ENCODE measurements around the gene CNMD. TPM values are rescaled to one million over a fixed set of nuclear protein-coding genes. Genes with fewer than 3 reads are reported as not detected.

CNMD gene
- total RNA-seq, 1 experiment from 2014 or later = not detected

DNA sequence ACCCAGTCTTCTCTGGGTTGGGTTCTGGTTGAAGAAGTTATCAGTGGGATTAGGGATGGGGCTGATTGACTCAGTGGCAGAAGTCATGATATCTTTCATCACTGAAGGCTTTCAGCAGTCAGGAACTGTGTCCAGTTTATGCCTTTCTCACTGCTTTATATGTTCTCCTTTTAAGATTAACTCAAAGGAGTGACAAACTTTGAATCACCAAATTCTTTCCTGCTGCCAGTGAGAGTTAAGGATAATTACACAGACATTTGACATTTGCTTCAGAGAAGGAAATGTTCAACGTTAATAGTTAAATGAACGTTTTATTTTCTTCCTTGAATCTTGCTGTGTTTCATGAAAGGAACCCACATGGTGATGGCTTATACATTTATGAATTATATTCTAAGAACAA lies 41.0 kb upstream of the CNMD start:
- Mint-ChIP-seq H3K36me3 (ENCODE audit: insufficient read depth, unreplicated experiment) (no peaks in the 10 kb centered on the region), H3K27me3 (ENCODE audit: insufficient read depth, unreplicated experiment) (peaks cover 23% of the 10 kb centered on the region), H3K9me3 (ENCODE audit: unreplicated experiment) (no peaks in the 10 kb centered on the region), H3K4me1 (ENCODE audit: insufficient read depth, unreplicated experiment) (no peaks in the 10 kb centered on the region), H3K4me3 (ENCODE audit: unreplicated experiment) (no peak overlapping the region), H3K27ac (ENCODE audit: low read depth, unreplicated experiment) (no peak overlapping the region)
- TF ChIP-seq, protein P1, sequence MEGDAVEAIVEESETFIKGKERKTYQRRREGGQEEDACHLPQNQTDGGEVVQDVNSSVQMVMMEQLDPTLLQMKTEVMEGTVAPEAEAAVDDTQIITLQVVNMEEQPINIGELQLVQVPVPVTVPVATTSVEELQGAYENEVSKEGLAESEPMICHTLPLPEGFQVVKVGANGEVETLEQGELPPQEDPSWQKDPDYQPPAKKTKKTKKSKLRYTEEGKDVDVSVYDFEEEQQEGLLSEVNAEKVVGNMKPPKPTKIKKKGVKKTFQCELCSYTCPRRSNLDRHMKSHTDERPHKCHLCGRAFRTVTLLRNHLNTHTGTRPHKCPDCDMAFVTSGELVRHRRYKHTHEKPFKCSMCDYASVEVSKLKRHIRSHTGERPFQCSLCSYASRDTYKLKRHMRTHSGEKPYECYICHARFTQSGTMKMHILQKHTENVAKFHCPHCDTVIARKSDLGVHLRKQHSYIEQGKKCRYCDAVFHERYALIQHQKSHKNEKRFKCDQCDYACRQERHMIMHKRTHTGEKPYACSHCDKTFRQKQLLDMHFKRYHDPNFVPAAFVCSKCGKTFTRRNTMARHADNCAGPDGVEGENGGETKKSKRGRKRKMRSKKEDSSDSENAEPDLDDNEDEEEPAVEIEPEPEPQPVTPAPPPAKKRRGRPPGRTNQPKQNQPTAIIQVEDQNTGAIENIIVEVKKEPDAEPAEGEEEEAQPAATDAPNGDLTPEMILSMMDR (IDR thresholded peaks at IDR 0.05; ENCODE audit: unreplicated experiment) = no peak
- intact Hi-C loops (cut with micrococcal nuclease) = no loop called here
- CTCF ChIA-PET = no interaction called here
- POLR2A ChIA-PET = no interaction called here
- no TSS peak for BruUV-seq (replicated peaks)
- DNase-seq (ENCODE audit: unreplicated experiment) = no peak

DNA sequence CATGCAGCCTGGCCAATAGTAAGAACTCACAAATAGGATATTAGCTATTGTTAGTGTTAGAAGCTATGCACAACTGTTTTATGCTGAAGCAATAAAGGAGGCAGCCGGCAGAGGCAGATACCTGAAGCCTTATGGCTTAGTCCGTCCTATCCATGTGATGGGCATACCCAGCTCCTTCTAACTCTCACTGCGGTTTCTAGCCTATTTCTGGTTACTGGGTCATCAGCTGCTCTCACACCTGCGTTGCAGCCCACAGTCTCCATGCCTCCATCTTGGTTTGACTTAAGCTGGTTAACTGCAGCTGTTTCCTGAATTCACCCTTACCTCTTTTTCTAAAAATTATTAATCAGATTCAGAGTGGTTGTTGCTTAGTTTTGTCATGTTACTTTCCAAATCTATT lies 40.5 kb upstream of the CNMD start:
- POLR2A ChIA-PET = interaction anchor here (0.9 kb wide), 1 partner anchor 16 kb away, joined by 3 read pairs; no protein-coding TSS in a partner anchor
- Mint-ChIP-seq H3K27me3 (ENCODE audit: insufficient read depth, unreplicated experiment) (peaks cover 23% of the 10 kb centered on the region), H3K9me3 (ENCODE audit: unreplicated experiment) (no peaks in the 10 kb centered on the region), H3K27ac (ENCODE audit: low read depth, unreplicated experiment) (no peak overlapping the region), H3K4me3 (ENCODE audit: unreplicated experiment) (no peak overlapping the region), H3K36me3 (ENCODE audit: insufficient read depth, unreplicated experiment) (no peaks in the 10 kb centered on the region), H3K4me1 (ENCODE audit: insufficient read depth, unreplicated experiment) (no peaks in the 10 kb centered on the region)
- no TSS peak for BruUV-seq (replicated peaks)
- TF ChIP-seq, protein P1 (IDR thresholded peaks at IDR 0.05; ENCODE audit: unreplicated experiment) = no peak
- intact Hi-C loops (cut with micrococcal nuclease) = no loop called here
- CTCF ChIA-PET = no interaction called here
- DNase-seq (ENCODE audit: unreplicated experiment) = no peak

DNA sequence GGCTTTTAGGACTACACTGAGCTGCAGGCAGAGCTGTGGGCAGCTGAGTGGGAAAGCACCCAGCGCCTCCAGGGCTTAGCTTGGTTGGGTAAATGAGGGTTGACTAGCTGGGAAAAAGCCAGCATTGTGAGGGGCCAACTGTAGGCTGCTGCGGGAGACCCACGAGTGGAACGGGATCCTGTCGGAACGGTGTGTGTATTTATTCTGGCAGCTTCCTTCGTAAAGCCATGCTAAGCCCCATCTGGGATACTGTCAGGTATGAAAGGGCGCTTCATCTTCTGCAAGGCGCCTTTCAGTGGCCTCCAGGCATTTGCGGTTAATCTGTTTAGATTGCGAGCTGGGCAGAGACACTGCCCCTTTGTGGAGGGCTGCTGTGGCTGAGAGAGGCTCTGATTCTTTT lies 39.5 kb upstream of the CNMD start:
- DNase-seq (ENCODE audit: unreplicated experiment) = peak; percentile 6
- intact Hi-C loops (cut with micrococcal nuclease) = no loop called here
- H3K4me3 Mint-ChIP-seq (ENCODE audit: unreplicated experiment) = no peak overlapping the region
- POLR2A ChIA-PET = interaction anchor here (0.9 to 1.1 kb wide), 2 partner anchors 15 to 21 kb away, joined by 3 read pairs; no protein-coding TSS in a partner anchor
- H3K27ac Mint-ChIP-seq (ENCODE audit: low read depth, unreplicated experiment) = no peak overlapping the region
- CTCF ChIA-PET = interaction anchor here (0.5 to 1.1 kb wide), 3 partner anchors 24 to 465 kb away, joined by 3 read pairs; no protein-coding TSS in a partner anchor
- no peaks in the 10 kb centered on the region for H3K36me3 Mint-ChIP-seq (ENCODE audit: insufficient read depth, unreplicated experiment)
- no peaks in the 10 kb centered on the region for H3K4me1 Mint-ChIP-seq (ENCODE audit: insufficient read depth, unreplicated experiment)
- H3K9me3 Mint-ChIP-seq (ENCODE audit: unreplicated experiment) = no peaks in the 10 kb centered on the region
- BruUV-seq (replicated peaks) = no TSS peak
- TF ChIP-seq, protein P1 (IDR thresholded peaks at IDR 0.05; ENCODE audit: unreplicated experiment) = no peak
- H3K27me3 Mint-ChIP-seq (ENCODE audit: insufficient read depth, unreplicated experiment) = peaks cover 28% of the 10 kb centered on the region

DNA sequence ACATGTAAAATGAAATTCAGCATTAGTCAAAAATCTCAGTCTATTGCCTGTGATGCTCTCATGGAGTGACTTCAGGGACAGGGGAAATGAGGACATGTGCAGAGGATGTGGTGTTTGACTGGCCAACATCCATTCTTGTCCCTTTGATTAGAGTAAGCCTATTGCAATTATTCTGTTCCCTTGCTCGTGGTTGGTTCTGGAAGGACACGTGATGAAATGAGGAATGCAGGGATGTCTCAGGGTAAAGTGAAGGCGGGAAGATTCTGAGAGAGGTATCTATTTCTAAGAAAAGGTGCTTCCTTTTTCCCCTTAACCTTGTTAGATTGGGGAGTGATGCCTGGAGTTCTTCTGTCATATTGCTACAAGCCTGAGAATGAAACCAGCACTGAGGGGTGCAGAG lies 37.1 kb upstream of the CNMD start:
- no peak for DNase-seq (ENCODE audit: unreplicated experiment)
- intact Hi-C loops (cut with micrococcal nuclease) = no loop called here

More for the DNA sequence above, 37.1 kb upstream of the CNMD start:
- H3K9me3 Mint-ChIP-seq (ENCODE audit: unreplicated experiment) = no peaks in the 10 kb centered on the region
- no peaks in the 10 kb centered on the region for H3K4me1 Mint-ChIP-seq (ENCODE audit: insufficient read depth, unreplicated experiment)
- CTCF ChIA-PET = interaction anchor here (0.6 to 1.4 kb wide), 2 partner anchors 32 to 1849 kb away, joined by 4 to 6 read pairs; no protein-coding TSS in a partner anchor
- TF ChIP-seq, protein P1 (IDR thresholded peaks at IDR 0.05; ENCODE audit: unreplicated experiment) = no peak
- no peaks in the 10 kb centered on the region for H3K36me3 Mint-ChIP-seq (ENCODE audit: insufficient read depth, unreplicated experiment)
- H3K27ac Mint-ChIP-seq (ENCODE audit: low read depth, unreplicated experiment) = no peak overlapping the region
- POLR2A ChIA-PET = no interaction called here
- peaks cover 51% of the 10 kb centered on the region for H3K27me3 Mint-ChIP-seq (ENCODE audit: insufficient read depth, unreplicated experiment)
- BruUV-seq (replicated peaks) = no TSS peak
- no peak overlapping the region for H3K4me3 Mint-ChIP-seq (ENCODE audit: unreplicated experiment)
